ENCODE measurements around the gene TULP4.

TULP4 gene

GRCh38 chr6:158502263-158502950, 190.1 kb downstream of the TULP4 start:
- in situ Hi-C loops (cut with HindIII; ENCODE audit: low sequenced_read_pairs), result no loop called here
- H3K4me3 ChIP-seq (ENCODE audit: low read depth, low read length), result no peak overlapping the region
- no peak for DNase-seq (ENCODE audit: low read depth)
- TF ChIP-seq, protein P1, sequence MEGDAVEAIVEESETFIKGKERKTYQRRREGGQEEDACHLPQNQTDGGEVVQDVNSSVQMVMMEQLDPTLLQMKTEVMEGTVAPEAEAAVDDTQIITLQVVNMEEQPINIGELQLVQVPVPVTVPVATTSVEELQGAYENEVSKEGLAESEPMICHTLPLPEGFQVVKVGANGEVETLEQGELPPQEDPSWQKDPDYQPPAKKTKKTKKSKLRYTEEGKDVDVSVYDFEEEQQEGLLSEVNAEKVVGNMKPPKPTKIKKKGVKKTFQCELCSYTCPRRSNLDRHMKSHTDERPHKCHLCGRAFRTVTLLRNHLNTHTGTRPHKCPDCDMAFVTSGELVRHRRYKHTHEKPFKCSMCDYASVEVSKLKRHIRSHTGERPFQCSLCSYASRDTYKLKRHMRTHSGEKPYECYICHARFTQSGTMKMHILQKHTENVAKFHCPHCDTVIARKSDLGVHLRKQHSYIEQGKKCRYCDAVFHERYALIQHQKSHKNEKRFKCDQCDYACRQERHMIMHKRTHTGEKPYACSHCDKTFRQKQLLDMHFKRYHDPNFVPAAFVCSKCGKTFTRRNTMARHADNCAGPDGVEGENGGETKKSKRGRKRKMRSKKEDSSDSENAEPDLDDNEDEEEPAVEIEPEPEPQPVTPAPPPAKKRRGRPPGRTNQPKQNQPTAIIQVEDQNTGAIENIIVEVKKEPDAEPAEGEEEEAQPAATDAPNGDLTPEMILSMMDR (IDR thresholded peaks at IDR 0.05; ENCODE audit: low read depth, low read length, missing control alignments), result no peak

DNA sequence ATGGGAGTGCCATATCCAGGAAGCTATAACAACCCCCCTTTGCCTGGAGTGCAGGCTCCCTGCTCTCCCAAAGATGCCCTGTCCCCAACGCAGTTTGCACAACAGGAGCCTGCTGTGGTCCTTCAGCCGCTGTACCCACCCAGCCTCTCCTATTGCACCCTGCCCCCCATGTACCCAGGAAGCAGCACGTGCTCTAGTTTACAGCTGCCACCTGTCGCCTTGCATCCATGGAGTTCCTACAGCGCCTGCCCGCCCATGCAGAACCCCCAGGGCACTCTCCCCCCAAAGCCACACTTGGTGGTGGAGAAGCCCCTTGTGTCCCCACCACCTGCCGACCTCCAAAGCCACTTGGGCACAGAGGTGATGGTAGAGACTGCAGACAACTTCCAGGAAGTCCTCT, 191.0 kb downstream of the TULP4 start:
- TF ChIP-seq, protein P1 (IDR thresholded peaks at IDR 0.05; ENCODE audit: low read depth, low read length, missing control alignments), result no peak

GRCh38 chr6:158503846-158504245, 191.6 kb downstream of the TULP4 start:
- in situ Hi-C loops (cut with HindIII; ENCODE audit: low sequenced_read_pairs), result no loop called here
- H3K4me3 ChIP-seq (ENCODE audit: low read depth, low read length), result no peak overlapping the region
- TF ChIP-seq, protein P1 (IDR thresholded peaks at IDR 0.05; ENCODE audit: low read depth, low read length, missing control alignments), result no peak
- DNase-seq (ENCODE audit: low read depth), result no peak

More for the DNA sequence above, 191.0 kb downstream of the TULP4 start:
- DNase-seq (ENCODE audit: low read depth), result no peak
- in situ Hi-C loops (cut with HindIII; ENCODE audit: low sequenced_read_pairs), result no loop called here
- no peak overlapping the region for H3K4me3 ChIP-seq (ENCODE audit: low read depth, low read length)

- TF ChIP-seq, protein P1 (IDR thresholded peaks at IDR 0.05; ENCODE audit: low read depth, low read length, missing control alignments), result no peak
- DNase-seq (ENCODE audit: low read depth), result no peak
- no peak overlapping the region for H3K4me3 ChIP-seq (ENCODE audit: low read depth, low read length)
- in situ Hi-C loops (cut with HindIII; ENCODE audit: low sequenced_read_pairs), result no loop called here
Measured at GRCh38 chr6:158505194-158505593, 192.9 kb downstream of the TULP4 start.

GRCh38 chr6:158506601-158507000, 194.3 kb downstream of the TULP4 start:
- in situ Hi-C loops (cut with HindIII; ENCODE audit: low sequenced_read_pairs), result no loop called here
- DNase-seq (ENCODE audit: low read depth), result no peak
- no peak overlapping the region for H3K4me3 ChIP-seq (ENCODE audit: low read depth, low read length)
- TF ChIP-seq, protein P1 (IDR thresholded peaks at IDR 0.05; ENCODE audit: low read depth, low read length, missing control alignments), result peak; percentile 35

- TF ChIP-seq, protein P1 (IDR thresholded peaks at IDR 0.05; ENCODE audit: low read depth, low read length, missing control alignments), result no peak
Measured at GRCh38 chr6:158507174-158507573, 194.9 kb downstream of the TULP4 start.

More at GRCh38 chr6:158507174-158507573, 194.9 kb downstream of the TULP4 start:
- H3K4me3 ChIP-seq (ENCODE audit: low read depth, low read length), result no peak overlapping the region
- in situ Hi-C loops (cut with HindIII; ENCODE audit: low sequenced_read_pairs), result no loop called here
- DNase-seq (ENCODE audit: low read depth), result no peak

All from astrocyte of the cerebellum (primary cell).